ENCODE results near the gene DBP.

DNA sequence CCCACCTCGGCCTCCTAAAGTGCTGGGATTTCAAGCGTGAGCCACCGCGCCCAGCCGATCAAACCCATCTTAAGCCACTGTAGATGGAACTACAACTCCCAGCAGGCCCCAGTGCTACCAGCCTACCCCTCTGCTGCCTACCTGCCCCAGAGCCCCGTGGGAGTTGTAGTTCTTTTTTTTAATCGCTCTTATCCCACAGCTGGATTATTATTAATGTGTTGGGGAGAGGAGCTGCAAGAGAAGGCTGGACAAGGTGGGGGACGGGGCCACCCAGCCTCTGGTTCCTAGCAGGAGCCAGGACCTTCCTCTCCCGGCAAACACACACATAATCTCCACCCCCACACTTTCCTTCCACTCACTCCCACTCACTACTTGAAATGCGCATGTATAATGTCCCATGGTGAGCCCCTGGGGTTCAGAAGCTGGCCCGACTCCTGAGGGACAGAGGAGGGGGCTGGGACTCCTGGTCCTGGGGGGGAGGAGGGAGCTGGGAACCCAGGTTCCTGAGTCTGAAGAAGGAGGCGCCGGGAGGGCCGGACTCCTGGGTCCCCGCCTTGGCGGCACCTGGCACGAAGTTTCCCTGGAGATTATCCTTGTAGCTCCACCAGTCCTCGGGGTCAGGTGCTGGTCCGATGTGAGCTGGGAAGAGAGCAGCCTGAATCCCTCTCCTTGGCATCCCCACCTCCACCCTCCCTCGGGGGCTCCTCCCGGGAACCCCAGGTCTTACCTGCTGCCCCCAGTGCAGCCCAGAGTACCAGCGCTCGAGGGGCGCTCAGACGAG lies 7.8 kb upstream of the DBP start:
- TF ChIP-seq POLR2A (IDR thresholded peaks at IDR 0.05) (no peak), POLR2AphosphoS5 (IDR thresholded peaks at IDR 0.05) (no peak)
- TF ChIP-seq, protein P1, sequence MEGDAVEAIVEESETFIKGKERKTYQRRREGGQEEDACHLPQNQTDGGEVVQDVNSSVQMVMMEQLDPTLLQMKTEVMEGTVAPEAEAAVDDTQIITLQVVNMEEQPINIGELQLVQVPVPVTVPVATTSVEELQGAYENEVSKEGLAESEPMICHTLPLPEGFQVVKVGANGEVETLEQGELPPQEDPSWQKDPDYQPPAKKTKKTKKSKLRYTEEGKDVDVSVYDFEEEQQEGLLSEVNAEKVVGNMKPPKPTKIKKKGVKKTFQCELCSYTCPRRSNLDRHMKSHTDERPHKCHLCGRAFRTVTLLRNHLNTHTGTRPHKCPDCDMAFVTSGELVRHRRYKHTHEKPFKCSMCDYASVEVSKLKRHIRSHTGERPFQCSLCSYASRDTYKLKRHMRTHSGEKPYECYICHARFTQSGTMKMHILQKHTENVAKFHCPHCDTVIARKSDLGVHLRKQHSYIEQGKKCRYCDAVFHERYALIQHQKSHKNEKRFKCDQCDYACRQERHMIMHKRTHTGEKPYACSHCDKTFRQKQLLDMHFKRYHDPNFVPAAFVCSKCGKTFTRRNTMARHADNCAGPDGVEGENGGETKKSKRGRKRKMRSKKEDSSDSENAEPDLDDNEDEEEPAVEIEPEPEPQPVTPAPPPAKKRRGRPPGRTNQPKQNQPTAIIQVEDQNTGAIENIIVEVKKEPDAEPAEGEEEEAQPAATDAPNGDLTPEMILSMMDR (IDR thresholded peaks at IDR 0.05): no peak
